MCF 10A (cell line): ENCODE results near the gene CNN3. TPM values are rescaled to one million over a fixed set of nuclear protein-coding genes. Genes with fewer than 3 reads are reported as not detected.

ENCODE experiments used
- BruUV-seq: library from RNA; stranded (reverse); fragments of 400-500 nt; replicated peaks from 2 replicates; lab custom pipeline; 2021; lab: Mats Ljungman, UMichigan
- CTCF ChIA-PET: fragments of 300-600 bp; sonication (Branson Sonifier 250); formaldehyde crosslinking; extraction: SDS; loops from one replicate; lab custom pipeline; 2021; ENCODE audit warnings: antibody characterized with exemption, inconsistent platforms; lab: Yijun Ruan, JAX
- POLR2A ChIA-PET: fragments of 300-600, 350-650 bp; sonication (Branson Sonifier 250); formaldehyde crosslinking; extraction: SDS; loops from one replicate; lab custom pipeline; 2020; ENCODE audit warnings: antibody characterized with exemption, inconsistent platforms; lab: Yijun Ruan, JAX
- DNase-seq: peaks from one replicate; pipeline ENCODE4 v3.0.0-alpha.2; 2018; ENCODE audit not compliant: unreplicated experiment
- H3K27ac Mint-ChIP-seq: one replicate; pipeline ENCODE4 v1.8.0; 2022; ENCODE audit warnings: mild to moderate bottlenecking, low read depth, mixed read lengths; ENCODE audit not compliant: unreplicated experiment
- H3K27me3 Mint-ChIP-seq: one replicate; pipeline ENCODE4 v1.8.0; 2022; ENCODE audit warnings: mixed read lengths; ENCODE audit not compliant: insufficient read depth, unreplicated experiment
- H3K36me3 Mint-ChIP-seq: one replicate; pipeline ENCODE4 v1.8.0; 2022; ENCODE audit warnings: mild to moderate bottlenecking, moderate library complexity, mixed read lengths; ENCODE audit not compliant: insufficient read depth, unreplicated experiment
- H3K4me1 Mint-ChIP-seq: one replicate; pipeline ENCODE4 v1.8.0; 2022; ENCODE audit warnings: mixed read lengths; ENCODE audit not compliant: insufficient read depth, unreplicated experiment
- H3K4me3 Mint-ChIP-seq: one replicate; pipeline ENCODE4 v1.8.0; 2022; ENCODE audit warnings: mild to moderate bottlenecking, moderate library complexity, mixed read lengths; ENCODE audit not compliant: unreplicated experiment
- H3K9me3 Mint-ChIP-seq: one replicate; pipeline ENCODE4 v1.8.0; 2022; ENCODE audit warnings: mixed read lengths; ENCODE audit not compliant: unreplicated experiment
- intact Hi-C: fragments of 100-400 bp; cut with micrococcal nuclease; formaldehyde crosslinking; loops from 2 replicates; pipeline ENCODE4 v1.14.1; 2022
- total RNA-seq: library from RNA; stranded (reverse); gene quantifications from 2 replicates; pipeline ENCODE4 v1.2.3, GENCODE V29; 2022
- TF ChIP-seq, protein P1 (sequence below): fragments of 200-600 bp; IDR thresholded peaks from one replicate; pipeline ENCODE4 v1.8.0; 2022; ENCODE audit warnings: antibody characterized with exemption, mild to moderate bottlenecking; ENCODE audit not compliant: unreplicated experiment

The CNN3 gene
- total RNA-seq, 1 experiment from 2014 or later: 48.2 TPM

DNA sequence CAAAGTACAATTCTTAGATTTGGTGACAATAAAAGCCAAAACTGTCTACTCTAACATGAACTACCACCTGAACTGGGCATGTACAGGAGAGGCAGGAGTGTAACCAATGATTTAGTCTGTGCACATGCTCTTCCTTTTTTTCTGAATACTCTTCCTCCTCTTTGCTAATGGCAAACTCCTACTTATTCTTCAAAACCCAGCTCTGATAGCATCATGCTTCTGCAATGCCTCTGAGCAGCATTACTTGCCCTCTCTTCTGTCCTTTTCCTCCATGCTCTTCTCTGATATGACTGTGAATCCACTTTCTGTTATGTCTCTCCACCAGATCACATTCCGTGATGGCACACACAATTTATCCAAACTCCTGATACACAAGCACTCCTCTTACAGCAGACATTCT lies 31.4 kb downstream of the CNN3 start:
- no peaks in the 10 kb centered on the region for H3K27me3 Mint-ChIP-seq
- TF ChIP-seq, protein P1, sequence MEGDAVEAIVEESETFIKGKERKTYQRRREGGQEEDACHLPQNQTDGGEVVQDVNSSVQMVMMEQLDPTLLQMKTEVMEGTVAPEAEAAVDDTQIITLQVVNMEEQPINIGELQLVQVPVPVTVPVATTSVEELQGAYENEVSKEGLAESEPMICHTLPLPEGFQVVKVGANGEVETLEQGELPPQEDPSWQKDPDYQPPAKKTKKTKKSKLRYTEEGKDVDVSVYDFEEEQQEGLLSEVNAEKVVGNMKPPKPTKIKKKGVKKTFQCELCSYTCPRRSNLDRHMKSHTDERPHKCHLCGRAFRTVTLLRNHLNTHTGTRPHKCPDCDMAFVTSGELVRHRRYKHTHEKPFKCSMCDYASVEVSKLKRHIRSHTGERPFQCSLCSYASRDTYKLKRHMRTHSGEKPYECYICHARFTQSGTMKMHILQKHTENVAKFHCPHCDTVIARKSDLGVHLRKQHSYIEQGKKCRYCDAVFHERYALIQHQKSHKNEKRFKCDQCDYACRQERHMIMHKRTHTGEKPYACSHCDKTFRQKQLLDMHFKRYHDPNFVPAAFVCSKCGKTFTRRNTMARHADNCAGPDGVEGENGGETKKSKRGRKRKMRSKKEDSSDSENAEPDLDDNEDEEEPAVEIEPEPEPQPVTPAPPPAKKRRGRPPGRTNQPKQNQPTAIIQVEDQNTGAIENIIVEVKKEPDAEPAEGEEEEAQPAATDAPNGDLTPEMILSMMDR: no peak
- no peaks in the 10 kb centered on the region for H3K9me3 Mint-ChIP-seq
- H3K36me3 Mint-ChIP-seq: peaks cover 23% of the 10 kb centered on the region
- H3K4me1 Mint-ChIP-seq: no peaks in the 10 kb centered on the region
- POLR2A ChIA-PET: no interaction called here
- no peak for DNase-seq
- H3K4me3 Mint-ChIP-seq: no peak overlapping the region
- BruUV-seq: no TSS peak
- CTCF ChIA-PET: interaction anchor here (0.7 kb wide), 1 partner anchor 18 kb away, joined by 3 read pairs; no protein-coding TSS in a partner anchor
- intact Hi-C loops: no loop called here
- no peak overlapping the region for H3K27ac Mint-ChIP-seq

DNA sequence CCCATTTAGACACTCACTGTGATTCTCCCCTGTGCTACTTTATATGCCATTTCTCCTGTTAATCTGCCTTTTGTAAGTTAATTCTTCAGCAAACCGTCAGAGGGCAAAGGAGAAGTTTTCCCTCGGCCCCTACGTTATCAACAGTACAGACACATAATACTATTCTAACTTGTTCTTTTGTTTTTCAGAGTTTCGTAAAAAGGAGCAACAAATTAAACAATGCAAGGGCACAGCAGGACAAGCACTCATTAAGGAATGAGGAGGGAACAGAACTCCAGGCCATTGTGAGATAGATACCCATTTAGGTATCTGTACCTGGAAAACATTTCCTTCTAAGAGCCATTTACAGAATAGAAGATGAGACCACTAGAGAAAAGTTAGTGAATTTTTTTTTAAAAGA lies 32.3 kb downstream of the CNN3 start:
- no TSS peak for BruUV-seq
- Mint-ChIP-seq H3K27ac (no peak overlapping the region), H3K4me3 (no peak overlapping the region), H3K4me1 (no peaks in the 10 kb centered on the region), H3K36me3 (peaks cover 22% of the 10 kb centered on the region), H3K9me3 (no peaks in the 10 kb centered on the region), H3K27me3 (no peaks in the 10 kb centered on the region)
- intact Hi-C loops: no loop called here
- ChIA-PET CTCF (interaction anchor here (0.6 kb wide), 1 partner anchor 82 kb away, joined by 3 read pairs; no protein-coding TSS in a partner anchor), POLR2A (no interaction called here)
- DNase-seq: no peak
- TF ChIP-seq, protein P1: no peak

DNA sequence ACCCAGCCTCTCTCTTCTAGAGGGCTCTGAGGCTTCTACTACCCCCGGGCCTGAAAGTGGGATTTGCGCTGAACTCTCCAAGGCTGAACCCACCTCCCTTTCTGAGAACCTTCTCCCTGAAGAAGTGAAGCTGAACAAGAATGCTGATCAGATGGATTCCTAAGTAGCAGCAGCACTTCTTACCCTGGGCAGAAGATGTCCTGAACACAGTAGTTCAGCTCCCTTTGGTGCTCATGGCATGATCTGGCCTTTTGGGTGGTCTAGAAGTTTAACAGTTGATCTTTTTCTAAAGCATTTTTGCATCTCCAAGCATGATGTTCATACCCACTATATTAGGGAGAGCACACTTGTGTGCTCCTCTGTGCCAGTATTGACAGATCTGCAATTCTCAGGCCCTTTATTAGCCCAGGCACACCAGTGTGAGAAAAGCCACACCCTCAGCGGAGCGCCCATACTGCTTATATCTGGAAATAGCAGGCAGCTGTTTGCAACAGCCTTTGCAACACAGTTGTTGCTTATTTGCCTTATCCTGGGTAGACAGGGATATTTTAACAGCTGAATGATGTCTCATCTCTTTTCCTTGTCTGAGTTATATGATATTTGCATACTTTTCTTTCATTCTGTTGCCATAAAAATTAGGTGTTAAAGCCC lies 34.2 kb downstream of the CNN3 start:
- Mint-ChIP-seq H3K36me3 (peaks cover 17% of the 10 kb centered on the region), H3K4me3 (no peak overlapping the region), H3K27me3 (no peaks in the 10 kb centered on the region), H3K27ac (no peak overlapping the region), H3K4me1 (no peaks in the 10 kb centered on the region), H3K9me3 (no peaks in the 10 kb centered on the region)
- CTCF ChIA-PET: interaction anchor here (0.5 to 1.1 kb wide), 7 partner anchors 12 to 195 kb away, joined by 3 to 4 read pairs (median 3); no protein-coding TSS in a partner anchor
- intact Hi-C loops: no loop called here
- no TSS peak for BruUV-seq
- POLR2A ChIA-PET: interaction anchor here (1.5 kb wide), 1 partner anchor 29 kb away, joined by 7 read pairs; no protein-coding TSS in a partner anchor
- TF ChIP-seq, protein P1: no peak
- no peak for DNase-seq

DNA sequence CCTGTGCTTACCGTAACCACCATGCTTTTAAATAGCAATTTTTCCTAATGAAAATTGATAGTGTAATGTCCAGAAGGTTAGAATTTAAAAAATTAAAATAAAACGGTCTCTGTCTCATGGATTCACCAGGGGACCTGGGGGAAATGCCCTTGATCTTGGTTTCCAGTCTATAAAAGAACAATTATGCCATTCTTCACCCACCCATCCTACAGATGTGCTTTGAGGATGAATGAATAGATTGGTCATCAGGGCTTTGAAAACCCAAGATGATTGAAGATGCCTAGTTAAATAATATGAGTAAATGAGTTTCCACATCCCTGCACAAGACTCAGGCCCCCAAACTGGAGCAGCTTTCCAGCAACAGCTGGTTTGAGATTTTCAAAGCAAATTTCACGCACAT lies 38.7 kb downstream of the CNN3 start:
- ChIA-PET CTCF (no interaction called here), POLR2A (no interaction called here)
- H3K9me3 Mint-ChIP-seq: no peaks in the 10 kb centered on the region
- peaks cover 9% of the 10 kb centered on the region for H3K4me1 Mint-ChIP-seq
- H3K4me3 Mint-ChIP-seq: no peak overlapping the region
- intact Hi-C loops: no loop called here
- no peaks in the 10 kb centered on the region for H3K27me3 Mint-ChIP-seq
- no peak for DNase-seq
- TF ChIP-seq, protein P1: no peak
- H3K27ac Mint-ChIP-seq: no peak overlapping the region
- no TSS peak for BruUV-seq
- H3K36me3 Mint-ChIP-seq: no peaks in the 10 kb centered on the region
